ENCODE measurements around the gene PAXX.
"Not testable (repeated sequence)": the region's sequence is repeated elsewhere in the genome, so short reads cannot be mapped to it uniquely, and the experiment has no call there.

PAXX gene

DNA sequence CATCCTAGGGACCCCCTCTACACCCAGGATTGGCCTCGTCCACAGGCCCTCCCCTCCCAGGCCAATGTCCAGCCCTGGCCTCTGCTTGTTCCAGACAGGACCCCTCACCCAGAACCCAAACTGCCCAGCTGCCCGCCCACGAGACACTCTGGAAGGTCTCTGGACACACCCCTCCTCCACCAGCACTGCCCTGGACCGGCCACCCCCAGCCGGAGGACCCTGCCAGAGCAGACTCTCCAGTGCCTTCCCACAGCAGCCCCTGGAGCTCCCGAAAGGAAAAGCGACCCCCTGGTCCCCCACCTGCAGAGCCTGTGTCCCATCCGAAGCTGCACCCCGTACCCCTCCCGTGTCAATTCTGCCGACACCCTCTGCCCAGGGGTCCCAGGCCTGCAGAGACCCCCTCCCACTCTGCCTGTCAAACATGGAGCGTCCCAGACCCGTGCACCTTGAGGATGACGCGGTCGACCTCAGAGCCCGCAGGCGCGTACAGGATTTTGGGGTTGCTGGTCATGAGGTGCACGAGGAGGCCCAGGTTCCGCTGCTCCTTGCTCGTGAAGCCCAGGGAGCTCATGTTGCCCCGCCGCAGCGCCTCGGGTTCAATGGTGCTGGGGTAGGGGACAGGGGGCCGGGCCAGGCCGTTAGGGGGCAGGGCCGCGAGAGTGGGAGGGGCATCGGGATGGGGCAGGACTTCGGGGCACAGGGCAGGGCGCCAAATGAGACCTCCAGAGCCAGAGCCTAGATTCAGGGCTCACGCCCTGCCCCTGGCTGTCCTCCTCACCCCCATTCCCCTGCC is 27.9 kb downstream of the PAXX start:
- no peak for DNase-seq

- DNase-seq, result no peak
Measured at GRCh38 chr9:137020771-137021567, 28.7 kb downstream of the PAXX start.

GRCh38 chr9:137021568-137021978 is 29.4 kb downstream of the PAXX start:
- no peak for DNase-seq

- peak; percentile 64 for DNase-seq
Measured at GRCh38 chr9:137021979-137022661, 29.9 kb downstream of the PAXX start.

DNA sequence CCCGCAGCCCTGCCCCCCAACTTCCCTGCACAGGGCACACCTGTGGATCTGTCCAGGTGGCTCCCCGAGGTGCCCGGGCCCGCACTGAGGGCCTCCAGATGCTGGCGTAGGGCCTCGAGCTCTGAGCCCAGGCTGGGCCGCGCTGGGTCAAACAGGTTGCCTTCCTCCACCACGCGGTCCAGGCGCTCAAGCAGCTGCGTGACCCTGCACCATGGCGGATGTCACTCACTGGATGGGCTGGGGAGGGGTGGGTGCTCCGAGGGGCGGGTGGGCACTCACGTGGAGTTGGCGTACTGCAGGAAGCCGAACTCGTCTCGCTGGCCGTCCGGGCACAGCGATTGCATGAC is 30.4 kb downstream of the PAXX start:
- DNase-seq, result no peak

DNA sequence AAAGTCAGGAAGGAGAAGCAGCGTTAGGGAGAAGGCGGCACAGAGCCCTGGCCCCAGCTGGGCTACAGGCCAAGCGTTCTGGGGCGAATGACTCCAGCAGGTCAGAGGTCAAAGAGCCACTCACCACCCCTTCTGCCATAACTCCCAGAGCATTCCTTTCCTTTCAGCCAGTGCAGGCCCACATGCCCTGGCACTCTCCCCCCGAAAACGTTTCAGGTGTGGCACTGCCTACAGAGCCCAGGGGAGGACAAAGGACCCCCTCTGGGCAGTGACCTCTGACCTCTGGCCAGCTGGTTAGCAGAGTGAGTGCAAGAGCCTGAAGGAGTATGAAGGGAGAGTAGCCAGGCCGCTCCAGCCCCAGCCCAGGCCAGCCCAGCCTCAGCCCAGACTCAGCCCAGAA is 30.9 kb downstream of the PAXX start:
- no peak for DNase-seq

DNA sequence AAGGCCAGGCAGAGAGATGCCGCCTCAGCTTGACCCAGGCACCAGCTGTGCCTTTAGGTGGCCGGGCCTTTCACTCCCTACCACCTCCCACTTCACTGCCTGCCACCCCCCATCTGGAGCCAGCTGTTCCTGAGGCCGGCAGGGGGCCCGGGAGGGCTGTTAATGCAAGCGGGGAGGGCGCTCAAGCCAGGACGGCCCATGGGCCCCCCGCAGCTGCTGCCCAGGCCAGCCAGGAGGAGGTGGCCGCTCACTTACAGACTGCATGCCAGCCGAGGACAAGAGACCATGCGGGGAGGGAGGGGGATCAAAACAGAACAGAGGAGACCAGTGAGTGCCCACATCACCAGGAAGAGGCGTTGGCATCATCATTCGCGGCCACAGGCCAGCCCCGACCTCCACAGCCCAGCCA is 31.4 kb downstream of the PAXX start:
- DNase-seq, result no peak

DNA sequence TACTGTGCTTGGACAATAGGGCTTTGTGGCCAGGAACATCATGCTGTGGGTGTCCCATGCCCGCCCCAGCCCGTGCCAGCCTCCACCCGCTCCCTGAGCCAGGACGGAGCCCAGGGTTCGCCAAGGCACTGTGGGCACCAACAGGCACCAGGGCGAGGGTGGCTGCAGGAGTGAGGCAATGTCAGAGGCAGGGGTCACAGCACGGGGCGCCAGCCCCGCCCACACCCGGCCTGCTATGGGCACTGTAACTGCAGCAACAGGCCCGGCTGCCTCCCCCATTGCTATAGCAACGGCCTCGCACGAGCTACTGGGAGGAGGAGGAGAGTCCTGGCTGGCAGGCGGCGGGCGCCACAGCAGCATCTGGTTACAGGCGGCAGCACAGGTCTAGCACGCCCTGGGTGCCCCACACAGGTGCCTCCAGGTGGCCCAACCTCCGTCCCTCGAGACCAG is 33.3 kb downstream of the PAXX start:
- no peak for DNase-seq

DNA sequence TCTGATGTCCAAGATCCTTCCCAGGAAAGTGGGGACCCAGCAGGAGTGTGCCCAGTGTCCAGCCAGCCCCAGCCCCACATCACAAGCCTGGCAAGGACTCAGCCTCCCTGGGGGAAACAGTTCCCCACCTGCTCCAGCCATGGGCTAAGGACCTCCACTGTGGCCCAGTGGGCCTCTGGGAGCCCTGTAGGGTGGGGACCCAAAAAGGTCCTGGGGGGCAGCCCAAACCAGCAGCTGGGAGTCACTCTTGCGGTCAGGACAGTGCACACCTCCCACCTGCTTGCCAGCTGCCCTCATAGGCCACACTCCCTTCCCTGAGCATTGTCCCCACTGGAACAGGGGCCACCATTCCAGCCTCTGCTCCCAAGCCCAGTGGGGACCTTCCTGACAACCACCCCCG is 34.2 kb downstream of the PAXX start:
- no peak for DNase-seq

- DNase-seq, result no peak
Measured at GRCh38 chr9:137026828-137027227, 34.6 kb downstream of the PAXX start.

DNA sequence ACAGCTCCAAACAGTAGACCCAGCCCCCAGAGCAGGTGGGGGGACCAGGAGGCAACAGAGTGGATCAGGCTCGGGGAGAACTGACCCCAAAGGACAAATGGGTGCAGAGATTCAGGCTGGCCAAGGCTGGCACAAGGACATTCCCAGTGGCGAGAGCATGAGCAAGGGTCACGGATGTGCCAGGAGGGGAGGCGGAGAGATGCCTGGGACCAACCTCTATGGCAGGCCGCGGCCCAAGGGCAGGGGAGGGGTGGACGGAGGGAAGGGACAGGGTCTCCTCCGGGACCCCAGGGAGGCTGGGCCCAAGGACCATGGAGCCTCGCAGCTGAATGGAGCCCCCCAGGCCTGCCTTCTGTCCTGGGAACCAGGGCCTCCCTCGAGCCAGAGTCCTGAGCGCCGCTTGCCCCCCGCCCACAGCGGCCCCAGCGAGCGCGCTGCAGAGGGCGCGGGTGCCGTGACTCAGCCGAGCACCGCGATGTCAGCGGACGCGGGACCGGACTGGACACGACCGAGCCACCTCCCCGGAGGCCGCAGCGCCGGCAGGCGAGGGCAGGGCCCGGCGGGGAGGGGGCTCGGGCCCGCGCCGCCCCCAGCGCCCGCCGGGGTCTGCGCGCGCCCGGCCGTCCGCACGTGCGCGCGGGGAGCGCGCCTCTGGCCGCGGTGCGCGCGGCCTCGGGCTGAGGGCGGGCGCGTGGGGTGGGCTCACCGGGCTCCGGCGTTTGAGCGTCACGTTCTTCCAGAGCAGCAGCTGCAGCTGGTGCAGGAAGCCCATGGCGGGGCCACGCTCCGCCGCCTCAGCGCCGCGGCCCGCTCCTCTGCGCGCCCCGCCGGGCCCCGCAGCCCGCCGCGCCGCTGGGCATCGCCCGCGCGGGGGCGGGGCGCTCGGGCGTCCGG is 35.4 kb downstream of the PAXX start, which contains the start of gene ABCA2:
Gene ABCA2, minus strand, starts transcription at position 869 of the 894 bp plus-strand sequence. Its CDS starts 97 bp downstream, at position 772.
- no peak for DNase-seq

DNA sequence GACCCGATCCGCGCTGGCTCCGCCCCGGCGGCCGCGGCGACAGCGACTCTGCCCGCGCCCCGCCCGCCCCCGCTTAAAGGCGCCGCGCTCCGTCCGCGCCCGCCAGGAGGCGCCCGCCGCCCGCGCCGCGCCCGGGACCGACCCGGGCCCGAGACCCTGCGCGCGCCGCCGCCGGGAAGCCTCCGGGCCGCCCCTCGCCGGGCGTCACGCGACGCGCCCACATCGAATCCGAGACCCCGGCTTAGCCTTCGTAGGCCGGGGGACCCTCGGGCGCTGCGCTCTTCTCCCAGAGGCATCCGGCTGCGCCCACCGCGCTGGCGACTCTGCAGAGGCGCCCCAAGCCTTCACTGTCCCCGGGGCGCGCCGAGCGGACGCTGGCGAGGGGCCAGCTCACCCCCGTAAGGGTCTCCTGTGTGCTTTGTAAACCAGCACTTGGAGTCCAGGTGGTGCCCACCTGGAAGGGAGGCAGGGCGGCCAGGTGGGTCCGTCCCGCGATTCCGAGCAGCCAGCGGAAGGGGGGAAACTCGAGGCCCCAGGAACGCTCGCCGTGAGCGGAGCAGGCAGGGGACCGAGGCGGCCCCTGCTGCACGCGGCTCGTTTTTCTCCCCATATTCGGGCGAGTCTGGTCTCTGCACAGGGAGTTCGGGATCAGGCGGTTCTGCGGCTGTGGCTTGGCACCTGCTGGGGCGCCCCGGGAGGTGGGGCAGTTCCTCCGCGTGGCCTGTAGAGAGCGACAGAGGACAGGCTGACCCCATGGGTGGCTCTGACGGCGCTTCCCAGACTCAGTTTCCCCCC is 36.2 kb downstream of the PAXX start:
- DNase-seq, result peak; percentile 65

DNA sequence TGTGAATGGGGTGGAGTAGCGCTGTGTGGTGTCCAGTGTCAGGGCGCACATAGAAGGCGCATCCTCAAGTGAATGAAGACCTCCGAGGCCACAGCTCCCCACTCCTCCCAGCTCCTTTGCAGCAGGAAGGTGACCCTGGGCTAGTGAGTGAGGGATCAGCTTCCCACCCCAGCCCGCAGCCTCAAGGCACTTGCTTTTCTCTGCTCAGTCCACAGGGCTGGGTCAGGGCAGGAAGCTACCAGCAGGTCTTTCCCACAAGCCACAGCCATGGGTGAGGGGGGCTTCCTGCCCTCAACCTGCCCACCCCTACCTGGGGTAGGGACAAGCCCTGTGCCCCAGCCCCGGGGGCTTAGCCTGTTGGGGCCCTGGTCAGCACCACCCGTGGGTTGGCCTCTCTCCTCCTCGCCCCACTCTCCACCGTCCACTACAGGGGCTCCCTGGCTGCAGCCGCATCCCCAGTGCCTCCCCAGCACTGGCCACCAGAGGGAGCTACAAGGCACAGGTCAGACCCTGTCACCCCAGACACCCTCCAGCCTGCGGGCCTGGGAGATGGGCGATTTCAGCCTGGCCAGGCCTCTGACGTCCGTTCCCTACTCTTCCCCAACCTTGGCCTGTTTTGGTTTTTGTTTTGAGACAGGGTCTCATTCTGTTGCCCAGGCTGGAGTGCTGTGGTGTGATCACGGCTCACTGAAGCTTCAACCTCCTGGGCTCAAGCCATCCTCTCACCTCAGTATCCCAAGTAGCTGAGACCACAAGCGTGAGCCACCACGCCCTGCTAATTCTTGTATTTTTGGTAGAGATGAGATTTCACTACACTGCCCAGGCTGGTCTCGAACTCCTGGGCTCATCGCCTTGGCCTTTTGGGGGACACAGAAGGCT is 37.1 kb downstream of the PAXX start:
- peak; percentile 75 for DNase-seq

- no peak for DNase-seq
Measured at GRCh38 chr9:137030006-137030405, 37.8 kb downstream of the PAXX start.

GRCh38 chr9:137030538-137031527 is 38.6 kb downstream of the PAXX start:
- DNase-seq, result peak; percentile 25

DNA sequence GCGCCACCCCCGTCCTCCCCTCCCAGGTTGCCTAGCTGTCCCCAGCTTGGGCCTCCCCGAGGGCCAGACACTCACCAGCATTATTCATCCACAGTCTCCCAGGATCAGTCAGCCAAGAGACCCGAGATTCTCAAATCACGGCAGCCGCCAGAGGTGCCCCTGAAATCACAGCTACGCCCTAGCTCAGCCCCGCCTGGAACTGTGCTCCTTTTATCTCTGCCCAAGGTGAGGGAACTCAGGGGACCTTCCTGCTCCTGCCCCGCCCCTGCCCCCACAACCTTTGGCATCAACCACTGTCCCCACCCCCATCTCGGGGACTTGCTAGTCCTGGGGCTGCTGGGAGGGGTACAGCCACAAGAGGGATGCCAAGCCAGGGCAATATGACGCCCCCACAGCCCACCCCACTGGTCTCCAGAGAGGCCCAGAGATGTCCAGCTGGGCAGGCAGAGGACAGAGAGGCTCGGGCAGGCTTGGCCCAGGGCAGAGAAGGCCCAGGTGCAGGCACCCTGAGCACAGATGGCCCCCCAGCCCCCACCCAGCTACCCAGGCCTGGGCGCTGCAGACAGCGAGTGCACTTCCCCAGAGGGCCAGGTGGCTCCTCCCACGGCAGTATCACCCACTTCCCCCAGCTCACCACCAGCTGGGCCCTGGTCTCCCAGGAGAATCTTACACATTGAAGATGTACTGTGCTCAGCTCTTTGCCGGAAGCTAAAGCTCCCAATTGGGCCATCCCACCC is 39.9 kb downstream of the PAXX start, which contains the start of gene FUT7:
Gene FUT7, minus strand, starts transcription at position 185 of the 737 bp plus-strand sequence. Its CDS starts 97 bp downstream, at position 88.
- peak; percentile 26 for DNase-seq

GRCh38 chr9:137032858-137033257 is 40.6 kb downstream of the PAXX start:
- DNase-seq, result no peak

- DNase-seq, result not testable (repeated sequence)
Measured at GRCh38 chr9:137033481-137033880, 41.3 kb downstream of the PAXX start.
